Posterior cingulate gyrus (tissue), 11 donors: ENCODE measurements around the gene CLDN18.

ENCODE experiments used
- DNase-seq, 10 donors: peaks; one replicate each; pipeline versions ENCODE4 v3.0.0 to v3.0.0-alpha.2; 2020 to 2021; ENCODE audit warnings: mixed read lengths in 3 of 10
- intact Hi-C: fragments of 100-400 bp; cut with DNase I; formaldehyde crosslinking; loops from one replicate; pipeline ENCODE4 v1.15.1; 2023

Gene CLDN18

GRCh38 chr3:138009476-138010272 lies at the start of gene CLDN18:
TSS of gene CLDN18 (plus strand) at chr3:138010165. CDS start at chr3:138010226, 61 bp downstream.
- intact Hi-C loops = no loop called here
- DNase-seq = peak in 1 of 10 donors; percentile 71

- intact Hi-C loops = no loop called here
Observed at GRCh38 chr3:137962251-137962650, 47.7 kb upstream of the CLDN18 start.

GRCh38 chr3:137963463-137963862 lies 46.5 kb upstream of the CLDN18 start:
- no peak for DNase-seq
- intact Hi-C loops = no loop called here

More at GRCh38 chr3:137962251-137962650, 47.7 kb upstream of the CLDN18 start:
- no peak for DNase-seq

GRCh38 chr3:137970914-137971831 lies 38.8 kb upstream of the CLDN18 start:
- peak; percentile 59 to 96 (median 79) for DNase-seq
- intact Hi-C loops = loop anchor here (2.0 to 10.0 kb wide), 2 partner anchors 866 to 936 kb away; no protein-coding TSS in a partner anchor

GRCh38 chr3:137972396-137972795 lies 37.6 kb upstream of the CLDN18 start:
- intact Hi-C loops = loop anchor here (10.0 kb wide), 1 partner anchor 938 kb away; no protein-coding TSS in a partner anchor
- no peak for DNase-seq

- intact Hi-C loops = loop anchor here (10.0 kb wide), 1 partner anchor 944 kb away; no protein-coding TSS in a partner anchor
- no peak for DNase-seq
Observed at GRCh38 chr3:137978328-137978727, 31.6 kb upstream of the CLDN18 start.

GRCh38 chr3:137987723-137988122 lies 22.2 kb upstream of the CLDN18 start:
- intact Hi-C loops = no loop called here
- no peak for DNase-seq

GRCh38 chr3:137988152-137988551 lies 21.8 kb upstream of the CLDN18 start:
- no peak for DNase-seq
- intact Hi-C loops = no loop called here

GRCh38 chr3:137988982-137989381 lies 21.0 kb upstream of the CLDN18 start:
- DNase-seq = no peak
- intact Hi-C loops = no loop called here

- no peak for DNase-seq
- intact Hi-C loops = no loop called here
Observed at GRCh38 chr3:137990427-137990826, 19.5 kb upstream of the CLDN18 start.

- intact Hi-C loops = no loop called here
- DNase-seq = no peak
Observed at GRCh38 chr3:137992592-137992991, 17.4 kb upstream of the CLDN18 start.

GRCh38 chr3:137998121-137999042 lies 11.6 kb upstream of the CLDN18 start:
- no peak for DNase-seq

GRCh38 chr3:138003069-138003468 lies 6.9 kb upstream of the CLDN18 start:
- DNase-seq = no peak
- intact Hi-C loops = no loop called here

More at GRCh38 chr3:137998121-137999042, 11.6 kb upstream of the CLDN18 start:
- intact Hi-C loops = no loop called here

GRCh38 chr3:138005627-138006026 lies 4.3 kb upstream of the CLDN18 start:
- intact Hi-C loops = no loop called here
- no peak for DNase-seq

- intact Hi-C loops = no loop called here
- no peak for DNase-seq
Observed at GRCh38 chr3:138007898-138008297, 2.1 kb upstream of the CLDN18 start.

GRCh38 chr3:138010273-138010590 lies 267 bp downstream of the CLDN18 start:
- DNase-seq = no peak
- intact Hi-C loops = no loop called here

GRCh38 chr3:138011722-138012121 lies 1.8 kb downstream of the CLDN18 start:
- no peak for DNase-seq
- intact Hi-C loops = no loop called here

- no peak for DNase-seq
- intact Hi-C loops = no loop called here
Observed at GRCh38 chr3:138012526-138012925, 2.6 kb downstream of the CLDN18 start.

GRCh38 chr3:138016065-138016464 lies 6.1 kb downstream of the CLDN18 start:
- intact Hi-C loops = no loop called here

More at GRCh38 chr3:138016065-138016464, 6.1 kb downstream of the CLDN18 start:
- DNase-seq = no peak
